HPDE6-E6E7 (cell line): ENCODE measurements around the gene TNFRSF4.

Experiments
- DNase-seq: peaks from one replicate; pipeline ENCODE4 v3.0.0; 2011; ENCODE audit warnings: missing footprints; ENCODE audit errors: extremely low spot score

The TNFRSF4 gene

DNA sequence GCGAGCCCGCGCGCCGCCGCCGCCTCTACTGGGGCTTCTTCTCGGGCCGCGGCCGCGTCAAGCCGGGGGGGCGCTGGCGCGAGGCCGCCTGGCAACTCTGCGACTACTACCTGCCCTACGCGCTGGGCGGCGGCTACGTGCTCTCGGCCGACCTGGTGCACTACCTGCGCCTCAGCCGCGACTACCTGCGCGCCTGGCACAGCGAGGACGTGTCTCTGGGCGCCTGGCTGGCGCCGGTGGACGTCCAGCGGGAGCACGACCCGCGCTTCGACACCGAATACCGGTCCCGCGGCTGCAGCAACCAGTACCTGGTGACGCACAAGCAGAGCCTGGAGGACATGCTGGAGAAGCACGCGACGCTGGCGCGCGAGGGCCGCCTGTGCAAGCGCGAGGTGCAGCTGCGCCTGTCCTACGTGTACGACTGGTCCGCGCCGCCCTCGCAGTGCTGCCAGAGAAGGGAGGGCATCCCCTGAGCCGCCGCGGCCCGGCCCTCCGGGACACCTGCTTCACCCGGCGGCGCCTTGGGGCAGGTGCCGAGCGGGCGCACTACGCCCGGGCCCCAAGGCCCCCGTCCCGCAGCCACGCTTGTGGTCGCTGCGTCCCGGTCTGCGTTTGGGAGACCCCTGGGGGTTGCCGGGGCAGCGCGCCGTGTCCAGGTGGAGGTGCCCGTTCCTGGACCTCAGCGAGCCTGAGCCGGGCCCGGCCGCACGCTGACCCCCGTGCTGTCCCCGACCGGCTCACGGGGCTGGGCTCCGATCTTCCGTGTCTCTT, 19.0 kb upstream of the TNFRSF4 start:
- DNase-seq: no peak

DNA sequence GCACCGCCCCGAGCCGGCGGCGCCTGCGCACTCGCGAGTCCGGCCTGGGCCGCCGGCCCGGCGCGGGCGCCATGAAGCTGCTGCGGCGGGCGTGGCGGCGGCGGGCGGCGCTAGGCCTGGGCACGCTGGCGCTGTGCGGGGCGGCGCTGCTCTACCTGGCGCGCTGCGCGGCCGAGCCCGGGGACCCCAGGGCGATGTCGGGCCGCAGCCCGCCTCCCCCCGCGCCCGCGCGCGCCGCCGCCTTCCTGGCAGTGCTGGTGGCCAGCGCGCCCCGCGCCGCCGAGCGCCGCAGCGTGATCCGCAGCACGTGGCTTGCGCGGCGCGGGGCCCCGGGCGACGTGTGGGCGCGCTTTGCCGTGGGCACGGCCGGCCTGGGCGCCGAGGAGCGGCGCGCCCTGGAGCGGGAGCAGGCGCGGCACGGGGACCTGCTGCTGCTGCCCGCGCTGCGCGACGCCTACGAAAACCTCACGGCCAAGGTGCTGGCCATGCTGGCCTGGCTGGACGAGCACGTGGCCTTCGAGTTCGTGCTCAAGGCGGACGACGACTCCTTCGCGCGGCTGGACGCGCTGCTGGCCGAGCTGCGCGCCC, 18.3 kb upstream of the TNFRSF4 start, which contains the start of gene B3GALT6:
Gene B3GALT6, plus strand, starts transcription at position 30 of the 588 bp plus-strand sequence. Its CDS starts 42 bp downstream, at position 72.
- no peak for DNase-seq

DNA sequence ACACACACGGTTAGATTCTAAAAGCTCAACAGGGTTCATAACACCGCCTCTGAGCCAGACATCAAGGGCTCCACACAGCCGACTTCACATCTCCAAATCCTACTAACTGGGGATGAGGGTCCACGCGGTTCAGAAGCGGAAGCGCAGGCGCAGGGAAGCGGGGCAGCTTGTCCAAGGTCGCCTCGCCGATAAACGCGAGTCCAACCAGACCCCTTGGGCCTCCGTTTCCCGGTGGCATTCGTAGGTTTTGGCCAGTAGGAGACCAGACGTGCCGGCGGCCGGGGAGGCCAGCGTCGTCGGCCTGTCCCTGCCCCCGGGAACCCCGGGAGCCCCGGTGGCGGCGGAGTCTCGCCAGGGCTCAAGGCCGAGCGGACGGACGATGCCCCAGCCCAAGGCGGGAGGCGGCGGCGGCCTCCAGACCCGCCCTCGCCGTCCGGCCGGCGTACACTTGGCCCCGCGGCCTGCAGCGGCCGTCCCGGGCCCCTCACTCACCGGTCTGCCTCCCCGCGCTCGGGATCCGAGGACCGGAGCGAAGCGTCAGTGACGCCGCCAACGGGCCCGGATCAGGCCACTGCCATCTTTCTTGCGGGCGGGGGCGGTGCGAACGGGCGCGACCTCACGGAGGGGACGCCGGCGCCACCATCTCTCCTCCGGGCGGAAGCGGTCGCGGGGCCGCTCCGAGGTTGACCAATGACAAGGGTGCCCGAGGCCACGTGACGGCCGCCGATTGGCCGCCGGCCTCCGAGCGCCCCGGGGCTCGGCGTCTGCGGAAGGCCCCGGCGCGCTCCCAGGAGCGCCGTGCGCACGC, 17.7 kb upstream of the TNFRSF4 start, which contains the start of gene SDF4:
Gene SDF4, minus strand, starts transcription at position 602 of the 808 bp plus-strand sequence. CDS start 3,229 bp downstream, outside the sequence.
- DNase-seq: peak; percentile 99

DNA sequence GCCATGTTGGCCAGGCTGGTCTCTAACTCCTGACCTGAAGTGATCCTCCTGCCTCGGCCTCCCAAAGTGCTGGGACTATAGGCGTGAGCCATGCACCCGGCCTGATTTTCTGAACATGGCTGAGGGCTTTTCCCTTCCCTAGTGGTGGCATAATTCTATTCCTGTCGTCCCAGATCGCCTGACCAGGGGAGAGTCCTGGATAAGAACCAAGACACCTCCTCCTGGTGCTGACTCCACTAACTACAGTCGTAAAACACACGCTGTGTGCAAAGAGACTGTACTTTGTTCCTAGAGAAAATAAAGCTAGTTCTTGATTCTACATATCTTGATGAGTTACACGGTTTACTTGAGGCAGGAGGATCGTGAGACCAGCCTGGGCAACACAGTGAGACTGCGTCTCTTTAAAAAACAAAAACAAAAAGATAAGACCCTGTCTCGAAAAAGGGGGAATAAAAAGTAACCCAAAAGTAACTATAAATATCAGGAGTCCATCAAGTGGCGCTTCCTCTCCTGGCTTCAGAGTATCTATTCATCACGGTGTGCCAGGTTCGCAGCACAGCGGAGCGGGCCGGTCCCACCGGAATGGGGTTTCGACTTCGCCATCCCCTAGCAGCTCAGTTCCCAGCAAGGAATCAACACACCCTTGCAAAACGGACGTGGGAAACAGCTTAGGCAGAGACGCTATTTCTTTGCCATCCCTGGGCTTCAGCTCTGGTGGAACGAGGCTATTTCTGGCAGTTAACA, 16.9 kb upstream of the TNFRSF4 start:
- DNase-seq: no peak

DNA sequence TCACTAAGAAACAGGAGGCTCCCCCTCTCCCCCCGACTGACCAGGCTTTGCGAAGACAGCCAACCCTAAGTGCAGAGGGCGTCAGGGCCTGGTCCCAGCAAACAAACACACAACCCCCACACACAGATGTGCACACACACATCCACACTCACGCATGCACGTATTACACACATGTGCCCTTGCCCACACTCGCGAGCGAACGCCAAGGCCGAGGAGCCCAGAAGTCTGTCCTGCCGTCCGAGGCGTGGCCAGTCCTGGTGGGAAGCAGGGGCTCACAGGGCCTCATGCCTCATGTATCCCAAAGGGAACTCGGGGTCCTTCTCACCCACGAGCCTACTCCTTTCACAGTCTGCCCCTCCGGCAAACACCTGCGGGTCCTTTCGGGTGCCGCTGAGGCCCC, 15.8 kb upstream of the TNFRSF4 start:
- no peak for DNase-seq

- no peak for DNase-seq
Observed at GRCh38 chr1:1228596-1229321, 14.8 kb upstream of the TNFRSF4 start.

GRCh38 chr1:1228187-1228586, 14.2 kb upstream of the TNFRSF4 start:
- no peak for DNase-seq

- no peak for DNase-seq
Observed at GRCh38 chr1:1227386-1227785, 13.4 kb upstream of the TNFRSF4 start.

DNA sequence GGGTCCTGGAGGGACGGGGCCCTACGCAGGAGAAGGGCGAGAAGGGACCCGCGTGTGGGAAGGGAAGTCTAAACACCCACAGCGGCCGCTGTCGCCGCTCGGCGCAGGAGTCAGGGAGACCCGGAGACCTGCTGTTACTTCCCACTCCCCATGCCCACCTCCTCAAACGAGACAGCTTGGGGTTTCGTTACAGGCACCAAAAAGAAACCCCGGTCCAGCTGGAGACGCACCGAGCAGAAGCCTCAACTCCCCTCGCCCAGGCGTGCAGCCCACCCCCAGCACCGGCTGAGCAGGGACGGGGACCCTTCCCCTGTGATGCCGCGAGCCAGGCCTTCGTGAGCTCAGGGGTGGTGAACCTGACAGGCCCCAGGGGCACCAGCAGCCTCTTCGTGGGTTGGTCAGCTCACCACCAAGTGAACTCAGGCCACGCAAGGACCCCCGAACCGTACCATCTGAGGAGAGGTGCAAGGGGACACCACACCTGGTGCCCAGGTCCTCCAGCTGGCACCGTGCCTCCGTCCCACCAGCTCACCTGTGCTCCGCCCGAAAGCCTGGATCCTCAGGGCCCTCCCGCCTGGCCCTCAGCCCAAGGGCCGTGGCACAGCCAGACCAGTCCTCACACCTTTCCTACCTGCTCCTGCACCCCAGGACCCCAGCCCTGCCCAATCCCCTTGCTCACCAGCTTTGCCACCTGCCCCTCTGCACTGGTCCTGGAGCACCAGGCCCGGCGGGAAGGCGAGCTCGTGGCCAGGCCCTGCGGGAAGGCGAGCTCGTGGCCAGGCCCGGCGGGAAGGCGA, 12.8 kb upstream of the TNFRSF4 start:
- no peak for DNase-seq

GRCh38 chr1:1225913-1226312, 12.0 kb upstream of the TNFRSF4 start:
- no peak for DNase-seq

GRCh38 chr1:1225238-1225845, 11.4 kb upstream of the TNFRSF4 start:
- DNase-seq: no peak

DNA sequence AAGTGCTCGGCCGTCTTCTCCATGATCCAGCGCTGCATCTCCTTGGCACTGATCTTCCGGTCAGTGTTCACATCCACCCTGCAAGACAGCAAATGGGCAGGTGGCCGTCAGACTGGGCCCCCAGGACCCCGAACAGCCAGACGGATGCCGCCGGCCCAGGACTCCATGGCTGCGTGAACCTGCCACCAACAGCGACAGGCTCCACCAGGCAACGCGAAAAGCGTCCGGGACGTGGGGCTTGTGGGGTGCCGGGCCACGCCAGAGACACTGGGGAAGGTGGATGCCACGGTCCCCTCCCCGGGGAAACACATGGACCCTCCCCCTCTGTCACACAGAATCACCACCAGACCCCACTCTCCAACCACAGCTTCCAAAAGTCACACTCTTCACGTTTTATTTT, 9.9 kb upstream of the TNFRSF4 start:
- no peak for DNase-seq

DNA sequence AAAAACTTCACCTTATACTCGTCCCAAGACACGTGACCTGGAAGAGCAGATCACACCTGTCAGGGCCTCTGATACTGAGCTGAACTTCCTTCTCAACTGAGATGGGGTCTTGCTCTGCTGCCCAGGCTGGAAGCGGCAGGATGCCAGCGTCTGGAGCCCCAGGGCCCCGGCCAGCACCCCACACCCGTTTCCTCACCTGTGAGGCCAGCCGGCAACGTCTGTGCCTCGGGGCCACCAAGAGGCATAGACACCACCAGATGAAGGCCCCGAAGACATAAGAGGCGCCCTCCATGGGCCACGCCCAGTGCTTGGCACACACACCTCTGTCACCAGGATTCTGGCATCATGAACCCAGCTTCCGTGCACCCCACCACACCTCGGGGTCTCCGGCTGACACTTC, 9.4 kb upstream of the TNFRSF4 start:
- no peak for DNase-seq

- no peak for DNase-seq
Observed at GRCh38 chr1:1222575-1223225, 8.7 kb upstream of the TNFRSF4 start.

GRCh38 chr1:1221887-1222574, 8.1 kb upstream of the TNFRSF4 start:
- DNase-seq: no peak

DNA sequence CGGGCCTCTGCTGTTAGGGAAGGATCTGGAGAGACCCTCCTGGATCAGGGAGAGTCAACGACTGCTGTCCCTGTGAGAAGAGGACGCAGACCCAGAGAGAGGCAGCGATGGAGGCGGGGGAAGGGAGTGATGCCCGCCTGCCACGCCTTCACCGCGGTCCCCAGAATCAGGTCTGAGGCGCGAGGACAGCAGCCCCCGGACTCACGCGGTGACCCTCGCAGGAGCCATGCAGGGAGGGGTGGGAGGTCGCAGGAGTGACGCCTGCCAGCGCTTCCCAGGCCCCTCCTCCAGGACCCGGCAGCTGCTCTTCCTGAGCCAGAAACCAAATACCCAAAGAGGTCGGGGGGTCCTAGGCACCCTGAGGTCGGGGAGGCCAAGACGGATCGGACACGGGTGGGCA, 6.2 kb upstream of the TNFRSF4 start:
- no peak for DNase-seq

GRCh38 chr1:1219341-1219740, 5.4 kb upstream of the TNFRSF4 start:
- no peak for DNase-seq

GRCh38 chr1:1218524-1219200, 4.7 kb upstream of the TNFRSF4 start:
- DNase-seq: no peak
